ENCODE data around the gene BOLA3.

Gene BOLA3

DNA sequence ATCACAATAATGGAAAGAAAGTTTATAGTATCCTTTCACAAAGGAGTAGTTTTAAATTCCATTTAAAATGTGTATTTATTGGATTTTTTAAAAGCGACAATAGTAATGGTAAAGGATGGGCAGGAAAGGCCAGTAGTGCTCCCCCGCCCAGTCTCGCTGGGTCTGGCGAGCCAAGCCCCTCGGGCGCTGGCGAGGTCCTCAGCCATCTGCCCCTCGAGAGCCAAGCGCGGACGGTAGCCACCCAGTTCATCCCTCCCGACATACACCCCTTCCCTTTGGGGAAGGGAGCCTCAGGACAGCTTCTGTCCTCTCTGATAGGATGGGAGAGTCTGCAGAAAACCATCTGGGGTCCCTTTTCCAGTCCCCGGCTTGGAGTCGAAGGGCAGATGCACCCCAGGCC, 45.2 kb downstream of the BOLA3 start:
- Histone ChIP-seq H2BK5ac (ENCODE audit: low read depth, low read length, poor library complexity) (no peak overlapping the region), H4K91ac (ENCODE audit: low read depth, low read length) (no peak overlapping the region), H3K9me3 (ENCODE audit: insufficient read depth, low read depth, low read length) (no peaks in the 10 kb centered on the region), H2BK120ac (ENCODE audit: insufficient read depth, low read length, poor library complexity) (no peak overlapping the region), H2AFZ (ENCODE audit: insufficient read depth, low read length, poor library complexity) (no peak overlapping the region), H3K18ac (ENCODE audit: low read length) (no peak overlapping the region), H3K4me3 (ENCODE audit: low read depth, low read length) (no peak overlapping the region), H4K12ac (ENCODE audit: low read depth, low read length) (no peak overlapping the region), H3K4me1 (ENCODE audit: control insufficient read depth in 1 of 2, insufficient read depth in 2 of 2, low read length in 2 of 2) (no peaks in the 10 kb centered on the region), H3K27me3 (ENCODE audit: insufficient read depth, low read length) (no peaks in the 10 kb centered on the region), H3K79me1 (ENCODE audit: low read length) (no peaks in the 10 kb centered on the region), H2AK5ac (ENCODE audit: low read length) (no peak overlapping the region), H2BK12ac (ENCODE audit: low read length) (no peak overlapping the region), H3K4me2 (ENCODE audit: low read length) (no peak overlapping the region), H3K27ac (ENCODE audit: low read depth, low read length) (no peak overlapping the region), H4K8ac (ENCODE audit: low read depth, low read length) (no peak overlapping the region), H3K36me3 (ENCODE audit: control insufficient read depth in 1 of 2, insufficient read depth in 2 of 2, low read length in 2 of 2) (peaks cover 44 to 47% of the 10 kb centered on the region in 2 experiments), H3K4ac (ENCODE audit: low read depth, low read length) (no peak overlapping the region), H3K23ac (ENCODE audit: low read length) (no peak overlapping the region), H3K14ac (ENCODE audit: low read length) (no peak overlapping the region), H3K9ac (ENCODE audit: low read length) (no peak overlapping the region), H3K79me2 (ENCODE audit: control insufficient read depth, insufficient read depth, low read length, poor library complexity) (no peaks in the 10 kb centered on the region)
- DNase-seq: no peak
- 100% methylated on average over 1 of the region's 14 CpGs for WGBS (ENCODE audit: extremely low coverage, insufficient coverage, insufficient read length)

DNA sequence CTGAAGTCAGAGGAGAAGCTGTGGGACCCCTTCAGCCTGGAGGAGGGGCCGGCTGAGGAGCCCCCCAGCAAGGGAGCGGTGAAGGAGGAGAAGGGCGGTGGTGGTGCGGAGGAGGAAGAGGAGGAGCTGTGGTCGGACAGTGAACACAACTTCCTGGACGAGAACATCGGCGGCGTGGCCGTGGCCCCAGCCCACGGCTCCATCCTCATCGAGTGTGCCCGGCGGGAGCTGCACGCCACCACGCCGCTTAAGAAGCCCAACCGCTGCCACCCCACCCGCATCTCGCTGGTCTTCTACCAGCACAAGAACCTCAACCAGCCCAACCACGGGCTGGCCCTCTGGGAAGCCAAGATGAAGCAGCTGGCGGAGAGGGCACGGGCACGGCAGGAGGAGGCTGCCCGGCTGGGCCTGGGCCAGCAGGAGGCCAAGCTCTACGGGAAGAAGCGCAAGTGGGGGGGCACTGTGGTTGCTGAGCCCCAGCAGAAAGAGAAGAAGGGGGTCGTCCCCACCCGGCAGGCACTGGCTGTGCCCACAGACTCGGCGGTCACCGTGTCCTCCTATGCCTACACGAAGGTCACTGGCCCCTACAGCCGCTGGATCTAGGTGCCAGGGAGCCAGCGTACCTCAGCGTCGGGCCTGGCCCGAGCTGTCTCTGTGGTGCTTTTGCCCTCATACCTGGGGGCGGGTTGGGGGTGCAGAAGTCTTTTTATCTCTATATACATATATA, 46.0 kb downstream of the BOLA3 start:
- WGBS (ENCODE audit: extremely low coverage, insufficient coverage, insufficient read length): no CpG with 5 or more reads among the region's 39 CpGs
- H3K79me2 ChIP-seq (ENCODE audit: control insufficient read depth, insufficient read depth, low read length, poor library complexity): no peaks in the 10 kb centered on the region
- H3K79me1 ChIP-seq (ENCODE audit: low read length): no peaks in the 10 kb centered on the region
- no peak overlapping the region for H3K9ac ChIP-seq (ENCODE audit: low read length)
- H2BK12ac ChIP-seq (ENCODE audit: low read length): no peak overlapping the region
- no peak overlapping the region for H2BK120ac ChIP-seq (ENCODE audit: insufficient read depth, low read length, poor library complexity)
- no peak overlapping the region for H3K4me2 ChIP-seq (ENCODE audit: low read length)
- no peak for DNase-seq
- peaks cover 44 to 47% of the 10 kb centered on the region in 2 experiments for H3K36me3 ChIP-seq (ENCODE audit: control insufficient read depth in 1 of 2, insufficient read depth in 2 of 2, low read length in 2 of 2)
- no peak overlapping the region for H3K18ac ChIP-seq (ENCODE audit: low read length)
- no peak overlapping the region for H4K12ac ChIP-seq (ENCODE audit: low read depth, low read length)
- no peak overlapping the region for H3K14ac ChIP-seq (ENCODE audit: low read length)
- H3K4me1 ChIP-seq (ENCODE audit: control insufficient read depth in 1 of 2, insufficient read depth in 2 of 2, low read length in 2 of 2): no peaks in the 10 kb centered on the region
- H3K23ac ChIP-seq (ENCODE audit: low read length): no peak overlapping the region
- no peak overlapping the region for H3K27ac ChIP-seq (ENCODE audit: low read depth, low read length)
- no peak overlapping the region for H3K4ac ChIP-seq (ENCODE audit: low read depth, low read length)
- H3K4me3 ChIP-seq (ENCODE audit: low read depth, low read length): no peak overlapping the region
- H2AK5ac ChIP-seq (ENCODE audit: low read length): no peak overlapping the region
- no peaks in the 10 kb centered on the region for H3K27me3 ChIP-seq (ENCODE audit: insufficient read depth, low read length)
- H2BK5ac ChIP-seq (ENCODE audit: low read depth, low read length, poor library complexity): no peak overlapping the region
- no peaks in the 10 kb centered on the region for H3K9me3 ChIP-seq (ENCODE audit: insufficient read depth, low read depth, low read length)
- no peak overlapping the region for H4K8ac ChIP-seq (ENCODE audit: low read depth, low read length)
- no peak overlapping the region for H2AFZ ChIP-seq (ENCODE audit: insufficient read depth, low read length, poor library complexity)
- H4K91ac ChIP-seq (ENCODE audit: low read depth, low read length): no peak overlapping the region

DNA sequence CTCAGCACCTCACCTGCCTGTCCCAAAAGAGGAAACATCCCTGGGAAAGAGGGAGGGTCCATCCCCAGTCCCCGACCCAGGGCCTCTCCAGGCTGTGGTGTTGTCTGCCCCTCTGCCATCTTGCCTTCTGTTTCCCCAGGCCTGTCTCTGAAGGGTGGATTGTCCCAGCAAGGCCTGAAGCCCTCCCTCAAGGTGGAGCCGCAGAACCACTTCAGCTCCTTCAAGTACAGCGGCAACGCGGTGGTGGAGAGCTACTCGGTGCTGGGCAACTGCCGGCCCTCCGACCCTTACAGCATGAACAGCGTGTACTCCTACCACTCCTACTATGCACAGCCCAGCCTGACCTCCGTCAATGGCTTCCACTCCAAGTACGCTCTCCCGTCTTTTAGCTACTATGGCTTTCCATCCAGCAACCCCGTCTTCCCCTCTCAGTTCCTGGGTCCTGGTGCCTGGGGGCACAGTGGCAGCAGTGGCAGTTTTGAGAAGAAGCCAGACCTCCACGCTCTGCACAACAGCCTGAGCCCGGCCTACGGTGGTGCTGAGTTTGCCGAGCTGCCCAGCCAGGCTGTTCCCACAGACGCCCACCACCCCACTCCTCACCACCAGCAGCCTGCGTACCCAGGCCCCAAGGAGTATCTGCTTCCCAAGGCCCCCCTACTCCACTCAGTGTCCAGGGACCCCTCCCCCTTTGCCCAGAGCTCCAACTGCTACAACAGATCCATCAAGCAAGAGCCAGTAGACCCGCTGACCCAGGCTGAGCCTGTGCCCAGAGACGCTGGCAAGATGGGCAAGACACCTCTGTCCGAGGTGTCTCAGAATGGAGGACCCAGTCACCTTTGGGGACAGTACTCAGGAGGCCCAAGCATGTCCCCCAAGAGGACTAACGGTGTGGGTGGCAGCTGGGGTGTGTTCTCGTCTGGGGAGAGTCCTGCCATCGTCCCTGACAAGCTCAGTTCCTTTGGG, 47.2 kb downstream of the BOLA3 start:
- H2BK120ac ChIP-seq (ENCODE audit: insufficient read depth, low read length, poor library complexity): no peak overlapping the region
- no CpG with 5 or more reads among the region's 25 CpGs for WGBS (ENCODE audit: extremely low coverage, insufficient coverage, insufficient read length)
- no peak overlapping the region for H3K18ac ChIP-seq (ENCODE audit: low read length)
- H3K23ac ChIP-seq (ENCODE audit: low read length): no peak overlapping the region
- H4K91ac ChIP-seq (ENCODE audit: low read depth, low read length): no peak overlapping the region
- H4K8ac ChIP-seq (ENCODE audit: low read depth, low read length): no peak overlapping the region
- no peak overlapping the region for H3K4ac ChIP-seq (ENCODE audit: low read depth, low read length)
- no peak overlapping the region for H2AK5ac ChIP-seq (ENCODE audit: low read length)
- no peak overlapping the region for H2AFZ ChIP-seq (ENCODE audit: insufficient read depth, low read length, poor library complexity)
- no peaks in the 10 kb centered on the region for H3K27me3 ChIP-seq (ENCODE audit: insufficient read depth, low read length)
- no peak overlapping the region for H3K14ac ChIP-seq (ENCODE audit: low read length)
- H2BK12ac ChIP-seq (ENCODE audit: low read length): no peak overlapping the region
- H4K12ac ChIP-seq (ENCODE audit: low read depth, low read length): no peak overlapping the region
- no peak overlapping the region for H2BK5ac ChIP-seq (ENCODE audit: low read depth, low read length, poor library complexity)
- H3K9ac ChIP-seq (ENCODE audit: low read length): no peak overlapping the region
- H3K4me3 ChIP-seq (ENCODE audit: low read depth, low read length): no peak overlapping the region
- no peaks in the 10 kb centered on the region for H3K4me1 ChIP-seq (ENCODE audit: control insufficient read depth in 1 of 2, insufficient read depth in 2 of 2, low read length in 2 of 2)
- H3K4me2 ChIP-seq (ENCODE audit: low read length): no peak overlapping the region
- peaks cover 44 to 47% of the 10 kb centered on the region in 2 experiments for H3K36me3 ChIP-seq (ENCODE audit: control insufficient read depth in 1 of 2, insufficient read depth in 2 of 2, low read length in 2 of 2)
- H3K79me2 ChIP-seq (ENCODE audit: control insufficient read depth, insufficient read depth, low read length, poor library complexity): no peaks in the 10 kb centered on the region
- no peaks in the 10 kb centered on the region for H3K79me1 ChIP-seq (ENCODE audit: low read length)
- no peak for DNase-seq
- no peak overlapping the region for H3K27ac ChIP-seq (ENCODE audit: low read depth, low read length)
- no peaks in the 10 kb centered on the region for H3K9me3 ChIP-seq (ENCODE audit: insufficient read depth, low read depth, low read length)

DNA sequence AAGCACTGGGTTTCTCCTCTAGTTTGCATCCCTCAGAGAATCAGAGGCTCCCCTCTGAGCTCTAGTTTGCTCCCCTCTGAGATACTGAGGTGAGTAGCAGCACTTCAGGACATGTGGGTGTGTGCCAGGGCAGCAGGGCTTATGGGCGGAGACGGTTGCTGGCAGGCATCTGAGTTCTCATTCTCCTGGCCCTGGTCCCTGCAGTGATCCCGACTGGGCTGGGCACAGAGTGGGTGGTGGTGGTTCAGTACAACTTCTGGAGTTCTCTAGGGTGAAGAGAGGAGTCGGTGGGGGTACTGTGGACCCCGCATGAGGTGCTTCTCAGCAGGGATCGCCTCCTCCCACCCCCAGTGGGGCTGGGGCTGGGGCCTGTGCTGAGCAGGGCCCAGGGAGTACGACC, 47.9 kb downstream of the BOLA3 start:
- H3K9me3 ChIP-seq (ENCODE audit: insufficient read depth, low read depth, low read length): no peaks in the 10 kb centered on the region
- no peak overlapping the region for H3K4me3 ChIP-seq (ENCODE audit: low read depth, low read length)
- no peak overlapping the region for H2AFZ ChIP-seq (ENCODE audit: insufficient read depth, low read length, poor library complexity)
- no peak overlapping the region for H2BK120ac ChIP-seq (ENCODE audit: insufficient read depth, low read length, poor library complexity)
- no peak overlapping the region for H4K8ac ChIP-seq (ENCODE audit: low read depth, low read length)
- no CpG with 5 or more reads among the region's 7 CpGs for WGBS (ENCODE audit: extremely low coverage, insufficient coverage, insufficient read length)
- H4K91ac ChIP-seq (ENCODE audit: low read depth, low read length): no peak overlapping the region
- H3K36me3 ChIP-seq (ENCODE audit: control insufficient read depth in 1 of 2, insufficient read depth in 2 of 2, low read length in 2 of 2): peaks cover 46 to 47% of the 10 kb centered on the region in 2 experiments
- no peaks in the 10 kb centered on the region for H3K27me3 ChIP-seq (ENCODE audit: insufficient read depth, low read length)
- no peak overlapping the region for H2AK5ac ChIP-seq (ENCODE audit: low read length)
- no peak overlapping the region for H3K27ac ChIP-seq (ENCODE audit: low read depth, low read length)
- no peak overlapping the region for H2BK5ac ChIP-seq (ENCODE audit: low read depth, low read length, poor library complexity)
- H3K79me1 ChIP-seq (ENCODE audit: low read length): no peaks in the 10 kb centered on the region
- H3K14ac ChIP-seq (ENCODE audit: low read length): no peak overlapping the region
- no peaks in the 10 kb centered on the region for H3K4me1 ChIP-seq (ENCODE audit: control insufficient read depth in 1 of 2, insufficient read depth in 2 of 2, low read length in 2 of 2)
- no peak overlapping the region for H2BK12ac ChIP-seq (ENCODE audit: low read length)
- H3K4me2 ChIP-seq (ENCODE audit: low read length): no peak overlapping the region
- H3K4ac ChIP-seq (ENCODE audit: low read depth, low read length): no peak overlapping the region
- H3K79me2 ChIP-seq (ENCODE audit: control insufficient read depth, insufficient read depth, low read length, poor library complexity): no peaks in the 10 kb centered on the region
- no peak overlapping the region for H3K18ac ChIP-seq (ENCODE audit: low read length)
- no peak overlapping the region for H3K9ac ChIP-seq (ENCODE audit: low read length)
- no peak for DNase-seq
- no peak overlapping the region for H4K12ac ChIP-seq (ENCODE audit: low read depth, low read length)
- no peak overlapping the region for H3K23ac ChIP-seq (ENCODE audit: low read length)

All from trophoblast cell (in vitro differentiated cells and primary cell).